ENCODE data around the gene ASCC1. TPM values are rescaled to one million over a fixed set of nuclear protein-coding genes. Genes with fewer than 3 reads are reported as not detected.

Gene ASCC1
- total RNA-seq, 1 experiment from 2014 or later, result 34.9 TPM

DNA sequence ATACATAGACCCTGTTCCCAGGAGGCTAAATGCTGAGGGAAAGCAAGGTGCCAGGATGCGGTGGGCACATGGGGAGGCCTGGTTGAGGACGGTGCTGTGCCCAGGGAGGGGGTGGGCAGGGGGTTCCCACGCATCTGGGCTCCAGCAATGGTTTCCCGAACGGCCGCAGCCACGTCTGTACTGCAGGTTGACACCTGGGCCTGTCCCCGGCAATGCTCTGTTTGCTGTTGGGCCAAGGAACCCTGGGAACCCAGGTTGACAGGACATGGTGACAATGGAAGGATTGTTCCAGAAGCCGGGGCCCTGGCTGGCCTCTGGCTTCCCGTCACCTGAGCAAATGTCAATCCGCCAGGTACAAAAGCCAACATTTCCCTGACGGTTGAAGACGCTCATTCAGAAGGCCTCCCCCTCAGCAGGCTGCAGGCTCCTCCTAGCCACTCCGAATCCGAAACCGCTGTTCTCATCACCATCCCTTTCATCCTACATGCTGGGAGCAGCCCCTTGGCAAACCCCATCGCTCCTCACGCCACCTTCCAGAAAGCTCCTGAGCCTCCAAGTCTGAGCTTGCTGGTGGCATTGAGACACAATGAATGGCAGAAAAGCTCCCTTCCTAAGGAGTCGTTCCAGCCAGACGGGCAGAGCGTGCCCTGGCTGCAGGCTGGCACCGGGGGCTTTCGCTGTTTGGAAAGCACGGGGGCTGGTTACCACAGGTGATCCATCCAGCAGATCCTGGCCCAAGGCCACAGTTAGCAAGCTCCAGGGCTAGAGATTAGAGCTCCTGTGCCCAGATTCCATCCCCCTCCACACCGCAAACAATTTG, 158.9 kb downstream of the ASCC1 start:
- DNase-seq, result no peak
- no peak overlapping the region for H3K4me3 ChIP-seq
- H3K36me3 ChIP-seq, result no peaks in the 10 kb centered on the region
- H3K4me1 ChIP-seq, result peaks cover 12% of the 10 kb centered on the region; the same call in 1 of the 2 replicates
- H3K27ac ChIP-seq, result no peak overlapping the region
- no peaks in the 10 kb centered on the region; the same call in 1 of the 2 replicates for H3K27me3 ChIP-seq
- no peaks in the 10 kb centered on the region for H3K9me3 ChIP-seq (replicated peaks)

DNA sequence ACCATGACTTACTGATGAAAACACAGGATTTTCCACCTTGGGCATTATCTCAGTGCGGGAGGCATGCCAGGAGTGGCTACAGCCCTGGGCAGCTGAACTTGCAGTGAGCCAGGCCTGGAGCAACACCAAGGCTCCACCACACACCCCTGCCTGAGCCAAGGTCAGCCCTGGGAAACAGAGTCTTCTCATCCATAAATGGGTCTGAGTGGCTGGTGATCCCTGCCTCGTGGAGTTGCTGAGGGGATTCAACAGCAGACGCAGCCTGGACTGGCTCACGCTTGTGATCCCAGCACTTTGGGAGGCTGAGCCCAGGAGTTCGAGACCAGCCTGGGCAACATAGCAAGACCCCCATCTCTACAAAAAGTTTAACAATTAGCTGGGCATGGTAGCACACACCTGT, 160.0 kb downstream of the ASCC1 start:
- no peak overlapping the region for H3K27ac ChIP-seq
- no peaks in the 10 kb centered on the region for H3K9me3 ChIP-seq (replicated peaks)
- H3K4me1 ChIP-seq, result peaks cover 12% of the 10 kb centered on the region; the same call in 1 of the 2 replicates
- no peak for DNase-seq
- H3K27me3 ChIP-seq, result no peaks in the 10 kb centered on the region; the same call in 1 of the 2 replicates
- H3K4me3 ChIP-seq, result no peak overlapping the region
- no peaks in the 10 kb centered on the region for H3K36me3 ChIP-seq

DNA sequence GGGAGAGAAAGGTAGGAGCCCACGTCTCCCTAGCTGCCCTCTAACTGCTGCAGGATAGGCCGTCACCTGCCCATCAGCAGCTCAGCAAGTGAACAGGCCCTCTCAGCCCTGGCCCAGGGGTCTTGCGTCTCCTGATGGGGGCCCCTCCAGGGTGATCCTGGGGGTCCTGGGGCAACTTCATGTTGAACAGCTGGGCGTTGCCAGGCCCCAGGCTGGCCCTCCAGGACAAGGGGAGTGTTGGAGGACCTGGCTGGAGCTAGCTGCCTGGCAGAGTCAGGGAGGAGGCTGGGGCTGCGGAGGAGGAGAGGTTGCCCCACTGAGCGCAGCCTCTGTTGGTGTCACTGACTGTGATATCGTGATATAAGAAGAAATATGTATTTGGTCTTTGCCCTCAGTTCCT, 162.4 kb downstream of the ASCC1 start:
- no peak for DNase-seq
- H3K36me3 ChIP-seq, result no peaks in the 10 kb centered on the region
- H3K9me3 ChIP-seq (replicated peaks), result no peaks in the 10 kb centered on the region
- no peaks in the 10 kb centered on the region for H3K27me3 ChIP-seq
- peaks cover 5% of the 10 kb centered on the region for H3K4me1 ChIP-seq
- H3K4me3 ChIP-seq, result no peak overlapping the region
- H3K27ac ChIP-seq, result no peak overlapping the region

- no peak overlapping the region for H3K27ac ChIP-seq
- no peak overlapping the region for H3K4me3 ChIP-seq
- no peaks in the 10 kb centered on the region for H3K9me3 ChIP-seq (replicated peaks)
- DNase-seq, result no peak
- H3K4me1 ChIP-seq, result peaks cover 2% of the 10 kb centered on the region; the same call in 1 of the 2 replicates
- H3K36me3 ChIP-seq, result no peaks in the 10 kb centered on the region
- no peaks in the 10 kb centered on the region for H3K27me3 ChIP-seq
Measured at GRCh38 chr10:72050873-72051272, 165.2 kb downstream of the ASCC1 start.

DNA sequence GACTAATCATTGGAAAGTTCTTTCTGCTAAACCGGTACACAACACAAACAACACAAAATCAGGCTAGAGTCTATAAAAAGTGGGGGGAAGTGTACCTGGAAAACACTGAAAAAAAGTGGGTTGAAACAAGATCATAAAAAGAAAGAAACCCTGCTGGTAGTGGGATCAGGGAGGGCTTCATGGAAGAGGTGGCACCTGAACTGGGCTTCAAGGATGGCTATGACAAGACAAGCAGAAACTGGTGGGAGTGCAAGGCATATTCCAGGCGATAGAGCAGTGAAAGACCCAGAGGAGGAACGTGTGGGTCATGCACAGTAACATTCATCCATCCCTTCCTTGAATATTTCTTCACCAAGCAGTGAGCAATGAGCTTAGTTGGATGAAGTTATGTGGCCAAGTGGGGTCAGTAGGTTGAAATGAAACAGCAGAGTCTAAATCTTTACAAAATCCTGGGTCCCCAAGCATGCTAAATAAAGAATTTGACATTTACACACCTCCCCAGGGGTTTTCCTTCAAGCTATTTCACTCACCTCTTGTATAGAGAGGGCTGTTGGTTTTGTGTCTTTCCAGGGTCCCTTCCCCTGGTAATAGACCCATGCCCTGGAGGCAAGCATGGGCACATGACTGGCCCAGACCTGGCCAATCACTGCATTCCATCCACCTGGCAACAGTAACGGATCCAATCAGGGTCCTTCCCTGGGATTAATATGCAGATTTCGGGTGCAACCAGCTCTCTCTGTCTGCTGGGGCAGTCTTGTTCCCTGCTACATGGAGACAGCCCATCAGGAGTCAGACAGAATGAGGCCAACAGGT, 165.9 kb downstream of the ASCC1 start:
- no peak overlapping the region for H3K4me3 ChIP-seq
- H3K27me3 ChIP-seq, result no peaks in the 10 kb centered on the region
- no peak overlapping the region for H3K27ac ChIP-seq
- DNase-seq, result peak in 1 of 2 experiments; percentile 50
- no peaks in the 10 kb centered on the region for H3K36me3 ChIP-seq
- H3K9me3 ChIP-seq (replicated peaks), result no peaks in the 10 kb centered on the region
- peaks cover 2% of the 10 kb centered on the region; the same call in 1 of the 2 replicates for H3K4me1 ChIP-seq

DNA sequence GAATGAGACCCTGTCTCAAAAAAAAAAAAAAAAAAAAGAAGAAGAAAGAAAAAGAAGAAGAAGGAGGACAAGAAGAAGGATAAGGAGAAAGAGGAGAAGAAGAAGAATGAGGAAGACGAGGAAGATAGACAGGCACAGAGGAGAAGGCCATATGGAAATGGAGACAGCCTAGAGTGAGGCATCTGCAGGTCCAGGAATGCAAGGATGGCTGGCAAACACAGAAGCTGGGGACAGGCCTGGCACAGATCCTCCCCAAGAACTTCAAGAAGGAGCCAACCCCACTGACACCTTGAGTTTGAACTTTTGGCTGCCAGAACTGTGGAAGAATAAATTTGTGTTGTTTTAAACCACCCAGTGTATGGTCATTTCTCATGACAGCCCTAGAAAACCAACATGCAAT, 166.6 kb downstream of the ASCC1 start:
- Histone ChIP-seq H3K4me3 (no peak overlapping the region), H3K4me1 (peaks cover 2% of the 10 kb centered on the region; the same call in 1 of the 2 replicates)

GRCh38 chr10:72048450-72049124, 167.5 kb downstream of the ASCC1 start:
- Histone ChIP-seq H3K36me3 (no peaks in the 10 kb centered on the region), H3K27ac (no peak overlapping the region), H3K9me3 (replicated peaks) (no peaks in the 10 kb centered on the region), H3K27me3 (no peaks in the 10 kb centered on the region), H3K4me1 (peaks cover 2% of the 10 kb centered on the region; the same call in 1 of the 2 replicates), H3K4me3 (no peak overlapping the region)
- DNase-seq, result peak; percentile 82 to 97

More for the DNA sequence above, 166.6 kb downstream of the ASCC1 start:
- no peak overlapping the region for H3K27ac ChIP-seq
- no peaks in the 10 kb centered on the region for H3K36me3 ChIP-seq
- H3K27me3 ChIP-seq, result no peaks in the 10 kb centered on the region
- H3K9me3 ChIP-seq (replicated peaks), result no peaks in the 10 kb centered on the region
- DNase-seq, result no peak

Other genes starting within 250 kb of the ASCC1 start
- 14.3 and 15.5 TPM in 2 replicates for gene SPOCK2, start 127.7 kb downstream of the ASCC1 start, total RNA-seq (2014; rRNA removed; shearing (Covaris generic))
- gene ANAPC16, start 264 bp downstream of the ASCC1 start, total RNA-seq (2014; rRNA removed; shearing (Covaris generic)), result 71.9 and 72.2 TPM in 2 replicates
- gene DDIT4, start 57.6 kb upstream of the ASCC1 start, total RNA-seq (2014; rRNA removed; shearing (Covaris generic)), result 84.5 and 94.2 TPM in 2 replicates
- 20.8 and 22.3 TPM in 2 replicates for gene DNAJB12, start 138.6 kb upstream of the ASCC1 start, total RNA-seq (2014; rRNA removed; shearing (Covaris generic))

Measured in SJCRH30 (cell line).